ENCODE data around the gene CERKL.

Gene CERKL

GRCh38 chr2:181649436-181649979 is 7.4 kb downstream of the CERKL start:
- in situ Hi-C loops (cut with HindIII; ENCODE audit: low sequenced_read_pairs), result no loop called here
- no peak for DNase-seq (ENCODE audit: low read depth)
- no peak overlapping the region for H3K4me3 ChIP-seq (ENCODE audit: low read depth, low read length)
- no peak for TF ChIP-seq CTCF (IDR thresholded peaks at IDR 0.05; ENCODE audit: low read depth, low read length, missing control alignments)

- TF ChIP-seq CTCF (IDR thresholded peaks at IDR 0.05; ENCODE audit: low read depth, low read length, missing control alignments), result no peak
- no peak overlapping the region for H3K4me3 ChIP-seq (ENCODE audit: low read depth, low read length)
- no peak for DNase-seq (ENCODE audit: low read depth)
- in situ Hi-C loops (cut with HindIII; ENCODE audit: low sequenced_read_pairs), result no loop called here
Observed at GRCh38 chr2:181648478-181649155, 8.3 kb downstream of the CERKL start.

GRCh38 chr2:181646415-181646987 is 10.4 kb downstream of the CERKL start:
- no peak for DNase-seq (ENCODE audit: low read depth)
- no peak for TF ChIP-seq CTCF (IDR thresholded peaks at IDR 0.05; ENCODE audit: low read depth, low read length, missing control alignments)
- H3K4me3 ChIP-seq (ENCODE audit: low read depth, low read length), result no peak overlapping the region
- in situ Hi-C loops (cut with HindIII; ENCODE audit: low sequenced_read_pairs), result no loop called here

GRCh38 chr2:181643151-181643550 is 13.8 kb downstream of the CERKL start:
- in situ Hi-C loops (cut with HindIII; ENCODE audit: low sequenced_read_pairs), result no loop called here
- H3K4me3 ChIP-seq (ENCODE audit: low read depth, low read length), result no peak overlapping the region
- TF ChIP-seq CTCF (IDR thresholded peaks at IDR 0.05; ENCODE audit: low read depth, low read length, missing control alignments), result no peak
- no peak for DNase-seq (ENCODE audit: low read depth)

GRCh38 chr2:181642086-181642485 is 14.8 kb downstream of the CERKL start:
- H3K4me3 ChIP-seq (ENCODE audit: low read depth, low read length), result no peak overlapping the region
- no peak for TF ChIP-seq CTCF (IDR thresholded peaks at IDR 0.05; ENCODE audit: low read depth, low read length, missing control alignments)
- in situ Hi-C loops (cut with HindIII; ENCODE audit: low sequenced_read_pairs), result no loop called here
- no peak for DNase-seq (ENCODE audit: low read depth)

GRCh38 chr2:181639686-181640085 is 17.2 kb downstream of the CERKL start:
- no peak for DNase-seq (ENCODE audit: low read depth)
- in situ Hi-C loops (cut with HindIII; ENCODE audit: low sequenced_read_pairs), result no loop called here
- TF ChIP-seq CTCF (IDR thresholded peaks at IDR 0.05; ENCODE audit: low read depth, low read length, missing control alignments), result no peak
- no peak overlapping the region for H3K4me3 ChIP-seq (ENCODE audit: low read depth, low read length)
